ENCODE measurements around the gene KDSR.
A peak's percentile ranks its signal among the peaks of the same experiment; 100 is the strongest.

Gene KDSR

GRCh38 chr18:63320123-63320974, 46.7 kb downstream of the KDSR start:
- peak; percentile 63 to 88 for DNase-seq

- peak; percentile 25 to 51 for DNase-seq
Observed at GRCh38 chr18:63319383-63320122, 47.5 kb downstream of the KDSR start, which contains the start of gene BCL2. Gene BCL2, minus strand, starts transcription at chr18:63319769.

GRCh38 chr18:63318889-63319382, 48.1 kb downstream of the KDSR start:
- DNase-seq, result no peak

DNA sequence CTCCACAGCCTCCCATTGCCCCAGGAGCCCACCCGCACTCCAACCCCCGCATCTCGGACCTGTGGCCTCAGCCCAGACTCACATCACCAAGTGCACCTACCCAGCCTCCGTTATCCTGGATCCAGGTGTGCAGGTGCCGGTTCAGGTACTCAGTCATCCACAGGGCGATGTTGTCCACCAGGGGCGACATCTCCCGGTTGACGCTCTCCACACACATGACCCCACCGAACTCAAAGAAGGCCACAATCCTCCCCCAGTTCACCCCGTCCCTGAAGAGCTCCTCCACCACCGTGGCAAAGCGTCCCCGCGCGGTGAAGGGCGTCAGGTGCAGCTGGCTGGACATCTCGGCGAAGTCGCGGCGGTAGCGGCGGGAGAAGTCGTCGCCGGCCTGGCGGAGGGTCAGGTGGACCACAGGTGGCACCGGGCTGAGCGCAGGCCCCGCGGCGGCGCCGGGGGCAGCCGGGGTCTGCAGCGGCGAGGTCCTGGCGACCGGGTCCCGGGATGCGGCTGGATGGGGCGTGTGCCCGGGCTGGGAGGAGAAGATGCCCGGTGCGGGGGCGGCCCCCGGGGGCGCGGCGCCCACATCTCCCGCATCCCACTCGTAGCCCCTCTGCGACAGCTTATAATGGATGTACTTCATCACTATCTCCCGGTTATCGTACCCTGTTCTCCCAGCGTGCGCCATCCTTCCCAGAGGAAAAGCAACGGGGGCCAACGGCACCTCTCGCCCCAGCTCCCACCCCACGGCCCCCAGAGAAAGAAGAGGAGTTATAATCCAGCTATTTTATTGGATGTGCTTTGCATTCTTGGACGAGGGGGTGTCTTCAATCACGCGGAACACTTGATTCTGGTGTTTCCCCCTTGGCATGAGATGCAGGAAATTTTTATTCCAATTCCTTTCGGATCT, 48.8 kb downstream of the KDSR start:
- peak; percentile 17 to 39 for DNase-seq

GRCh38 chr18:63317556-63317946, 49.5 kb downstream of the KDSR start:
- DNase-seq, result no peak

DNA sequence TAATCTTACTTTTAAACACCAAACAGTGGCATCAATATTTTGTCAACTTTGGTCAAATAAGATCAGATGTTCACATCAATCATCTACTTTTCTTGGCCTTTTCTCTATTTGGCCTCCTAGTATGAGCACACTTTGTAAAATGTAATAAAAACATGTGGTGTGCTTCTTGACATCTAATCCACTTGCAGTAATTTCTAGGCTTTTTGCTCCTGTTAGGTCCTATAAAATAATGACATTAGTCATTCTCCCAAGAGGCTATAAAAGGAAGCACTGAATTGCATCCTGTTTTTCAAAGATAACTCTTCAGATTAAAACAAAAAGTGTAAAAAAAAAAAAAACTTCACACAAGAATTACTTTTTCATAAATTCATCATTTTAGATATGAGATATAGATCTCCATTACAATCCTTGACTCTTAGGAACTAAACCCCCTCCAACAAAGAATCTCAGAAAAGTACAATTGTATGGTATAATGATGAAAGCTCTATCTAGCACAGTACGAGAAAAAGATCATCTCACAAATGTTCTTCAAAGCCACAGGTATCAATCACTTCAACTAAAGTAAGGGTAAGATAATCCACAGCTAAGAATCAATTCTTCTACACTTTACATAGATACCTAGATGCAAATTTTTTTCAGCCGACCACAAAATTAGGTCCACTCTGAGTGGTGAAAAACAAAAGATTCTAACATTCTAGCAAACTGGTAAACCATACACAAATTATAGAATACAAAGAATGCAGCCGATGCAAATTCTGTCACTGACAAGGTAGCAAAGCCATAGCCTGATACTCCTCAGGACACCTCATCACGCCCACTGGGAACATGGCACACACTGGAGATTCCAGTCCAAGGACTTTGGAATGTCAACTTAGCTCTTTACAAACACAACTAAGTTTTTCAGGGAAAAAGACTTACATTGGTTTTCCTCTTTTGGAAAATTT, 50.1 kb downstream of the KDSR start:
- DNase-seq, result peak in 1 of 2 donors; percentile 25

DNA sequence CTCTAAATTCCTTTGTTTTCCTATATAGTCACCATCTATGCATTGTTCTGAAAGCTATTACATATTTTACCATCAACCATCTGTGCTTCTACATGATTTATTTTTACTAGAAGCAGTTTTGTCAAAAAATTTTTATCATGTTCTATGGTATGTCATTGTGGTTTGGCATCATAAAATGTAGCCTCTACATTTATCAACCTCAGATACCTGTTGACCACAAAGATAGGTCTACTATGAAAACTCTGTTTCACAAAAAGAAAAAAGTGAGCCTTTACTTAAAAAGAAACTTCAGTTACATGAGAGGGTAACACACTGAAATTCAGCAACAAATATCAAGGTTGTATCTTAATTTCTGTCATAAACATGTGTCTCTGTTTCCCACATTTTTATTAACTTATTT, 51.1 kb downstream of the KDSR start:
- no peak for DNase-seq

DNA sequence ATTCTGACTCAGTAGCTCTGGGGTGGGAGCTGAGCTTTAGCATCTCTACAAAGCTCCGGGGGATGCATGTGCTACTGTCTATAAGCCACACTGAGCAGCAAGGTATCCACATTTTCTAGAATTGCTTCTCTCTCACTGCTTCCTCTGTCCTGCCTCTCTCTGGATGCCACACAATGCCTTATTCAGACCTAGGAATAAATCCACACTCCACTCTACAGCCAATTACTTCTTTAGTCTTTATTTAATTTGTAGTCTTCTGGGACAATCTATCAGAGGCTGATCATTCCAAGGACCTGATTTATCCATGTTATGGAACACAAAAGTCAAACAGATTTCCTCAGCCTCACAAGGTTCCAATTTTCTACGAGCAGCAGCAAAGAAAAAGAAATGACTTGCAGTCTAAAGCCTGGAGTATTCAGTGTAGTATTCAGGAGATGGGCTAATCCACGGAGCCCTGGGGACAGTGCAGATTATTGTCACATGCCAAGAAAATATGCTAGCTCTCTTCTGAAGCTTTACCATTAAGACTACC, 51.8 kb downstream of the KDSR start:
- DNase-seq, result no peak

- DNase-seq, result no peak
Observed at GRCh38 chr18:63314062-63314790, 52.8 kb downstream of the KDSR start.

DNA sequence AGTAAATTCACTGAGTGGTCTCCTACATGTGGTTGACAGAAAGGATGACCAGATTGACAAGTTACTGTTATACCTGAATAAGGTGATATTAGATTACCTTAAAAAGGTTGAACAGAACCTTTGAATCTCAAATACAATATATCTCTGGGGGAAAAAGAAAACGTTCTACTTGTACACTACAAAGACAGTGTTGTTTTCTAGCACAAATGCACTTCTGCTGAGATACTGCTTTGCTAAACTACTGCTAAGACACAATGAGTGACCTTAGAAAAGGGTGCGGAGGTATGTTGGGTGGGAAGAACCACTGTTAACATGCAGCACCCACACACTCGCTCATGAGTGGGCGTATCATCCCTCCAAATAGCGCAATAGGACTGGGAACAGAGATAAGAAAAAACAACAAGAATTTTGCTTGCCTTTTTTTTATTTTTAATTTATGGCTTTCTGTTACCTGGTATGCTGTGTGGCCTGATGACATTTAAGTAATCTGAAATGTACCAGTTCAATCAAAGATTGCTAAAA, 53.5 kb downstream of the KDSR start:
- DNase-seq, result no peak

GRCh38 chr18:63312737-63313395, 54.1 kb downstream of the KDSR start:
- DNase-seq, result no peak

DNA sequence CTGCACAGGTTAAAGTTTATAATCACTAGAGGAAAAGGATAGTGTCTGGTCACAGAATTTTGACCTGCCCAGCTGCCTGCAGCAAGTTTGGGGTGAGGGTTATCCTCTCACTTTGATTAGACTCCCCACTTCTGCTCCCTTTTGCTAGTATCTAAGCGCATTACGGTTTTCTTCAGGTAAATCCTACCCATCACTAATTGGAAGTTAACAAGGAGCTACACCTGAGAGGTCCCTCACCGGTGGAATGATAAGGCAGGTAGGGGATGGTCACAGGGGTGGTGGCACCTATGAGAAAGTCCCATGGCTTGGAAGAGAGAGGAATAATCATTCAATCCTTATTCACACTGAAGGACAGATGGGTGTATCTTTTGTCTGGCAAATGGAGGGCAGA, 55.0 kb downstream of the KDSR start:
- no peak for DNase-seq

GRCh38 chr18:63311118-63312018, 55.6 kb downstream of the KDSR start:
- DNase-seq, result peak in 1 of 2 donors; percentile 9

- no peak for DNase-seq
Observed at GRCh38 chr18:63309422-63309821, 57.6 kb downstream of the KDSR start.

- DNase-seq, result no peak
Observed at GRCh38 chr18:63307551-63308200, 59.3 kb downstream of the KDSR start.

GRCh38 chr18:63306819-63307550, 60.0 kb downstream of the KDSR start:
- no peak for DNase-seq

GRCh38 chr18:63306249-63306648, 60.8 kb downstream of the KDSR start:
- DNase-seq, result no peak

Data from bone marrow (tissue), 2 donors.